ENCODE results near the gene MARCHF10.

MARCHF10 gene

GRCh38 chr17:62821189-62822079, 13.3 kb upstream of the MARCHF10 start:
- DNase-seq = no peak

GRCh38 chr17:62819511-62820221, 11.6 kb upstream of the MARCHF10 start:
- no peak for DNase-seq

GRCh38 chr17:62818526-62818925, 10.4 kb upstream of the MARCHF10 start:
- DNase-seq = no peak

- no peak for DNase-seq
Measured at GRCh38 chr17:62816282-62816839, 8.2 kb upstream of the MARCHF10 start.

GRCh38 chr17:62809656-62810055, 1.5 kb upstream of the MARCHF10 start:
- no peak for DNase-seq

GRCh38 chr17:62808576-62808970, 459 bp upstream of the MARCHF10 start:
- DNase-seq = no peak

- DNase-seq = no peak
Measured at GRCh38 chr17:62805234-62805633, 2.9 kb downstream of the MARCHF10 start.

GRCh38 chr17:62804822-62805221, 3.3 kb downstream of the MARCHF10 start:
- DNase-seq = no peak

- DNase-seq = no peak
Measured at GRCh38 chr17:62804025-62804424, 4.1 kb downstream of the MARCHF10 start.

GRCh38 chr17:62802561-62803205, 5.4 kb downstream of the MARCHF10 start:
- DNase-seq = no peak

- no peak for DNase-seq
Measured at GRCh38 chr17:62801553-62802114, 6.5 kb downstream of the MARCHF10 start.

- DNase-seq = no peak
Measured at GRCh38 chr17:62800585-62800984, 7.5 kb downstream of the MARCHF10 start.

- no peak for DNase-seq
Measured at GRCh38 chr17:62797959-62798358, 10.2 kb downstream of the MARCHF10 start.

GRCh38 chr17:62796291-62796690, 11.8 kb downstream of the MARCHF10 start:
- DNase-seq = no peak

- DNase-seq = no peak
Measured at GRCh38 chr17:62794666-62794971, 13.5 kb downstream of the MARCHF10 start.

- DNase-seq = no peak
Measured at GRCh38 chr17:62793919-62794665, 14.0 kb downstream of the MARCHF10 start.

GRCh38 chr17:62792447-62792800, 15.7 kb downstream of the MARCHF10 start:
- DNase-seq = no peak

GRCh38 chr17:62791767-62792446, 16.2 kb downstream of the MARCHF10 start:
- DNase-seq = no peak

GRCh38 chr17:62791235-62791734, 16.8 kb downstream of the MARCHF10 start:
- DNase-seq = no peak

GRCh38 chr17:62790564-62790986, 17.5 kb downstream of the MARCHF10 start:
- no peak for DNase-seq

- no peak for DNase-seq
Measured at GRCh38 chr17:62787366-62787765, 20.7 kb downstream of the MARCHF10 start.

- no peak for DNase-seq
Measured at GRCh38 chr17:62786646-62787045, 21.5 kb downstream of the MARCHF10 start.

Measured in NCI-H1105 (cell line).